ENCODE results near the gene POLR2J2. TPM values are rescaled to one million over a fixed set of nuclear protein-coding genes. Genes with fewer than 3 reads are reported as not detected.
"Not testable (repeated sequence)": the region's sequence is repeated elsewhere in the genome, so short reads cannot be mapped to it uniquely, and the experiment has no call there.

The POLR2J2 gene
- total and polyA plus RNA-seq, 12 donors, result 0.43 to 8.6 (median 3.3) TPM

DNA sequence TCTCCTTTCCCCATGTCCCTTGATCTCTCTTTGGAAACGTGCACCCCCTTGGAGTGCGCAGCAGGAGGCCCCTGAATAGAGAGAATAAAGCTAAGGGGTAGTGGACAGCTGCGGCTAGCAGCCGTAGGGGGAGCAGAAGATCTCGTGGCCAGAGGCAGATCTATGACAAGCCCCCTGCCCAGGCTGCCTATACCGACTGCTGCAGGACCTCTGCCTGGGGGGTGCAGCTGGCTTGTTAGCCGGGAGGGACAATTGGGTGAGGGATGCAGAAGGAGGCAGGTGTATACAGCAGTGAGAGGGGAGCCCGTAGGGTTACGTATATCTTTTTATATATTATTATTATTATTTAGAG, 469 bp upstream of the POLR2J2 start:
- H3K36me3 ChIP-seq; intact Hi-C loops (cut with DNase I); H3K27me3 ChIP-seq; H3K4me1 ChIP-seq; DNase-seq; H3K9me3 ChIP-seq; H3K27ac ChIP-seq: not testable (repeated sequence)
- peak overlapping the region in 3 of 10 donors; percentile 61 to 65 (median 61) for H3K4me3 ChIP-seq
- WGBS, 2 donors, result no CpG with 5 or more reads among the region's 9 CpGs
- ATAC-seq, result peak in 1 of 8 donors; percentile 9

GRCh38 chr7:102667523-102667922, 3.9 kb downstream of the POLR2J2 start:
- H3K4me1 ChIP-seq; DNase-seq; H3K9me3 ChIP-seq; H3K36me3 ChIP-seq; H3K4me3 ChIP-seq; H3K27ac ChIP-seq; intact Hi-C loops (cut with DNase I); H3K27me3 ChIP-seq: not testable (repeated sequence)
- ATAC-seq, result peak in 4 of 8 donors; percentile 7 to 51 (median 30)
- WGBS, 2 donors, result 80 to 91% methylated on average over 2 to 9 of the region's 14 CpGs

- peak in 4 of 8 donors; percentile 2 to 32 (median 4) for ATAC-seq
- H3K36me3 ChIP-seq; intact Hi-C loops (cut with DNase I); H3K9me3 ChIP-seq; DNase-seq; H3K27ac ChIP-seq; H3K4me3 ChIP-seq; H3K4me1 ChIP-seq; H3K27me3 ChIP-seq: not testable (repeated sequence)
- WGBS, 2 donors, result no CpG with 5 or more reads among the region's 16 CpGs
Measured at GRCh38 chr7:102666850-102667249, 4.6 kb downstream of the POLR2J2 start.

DNA sequence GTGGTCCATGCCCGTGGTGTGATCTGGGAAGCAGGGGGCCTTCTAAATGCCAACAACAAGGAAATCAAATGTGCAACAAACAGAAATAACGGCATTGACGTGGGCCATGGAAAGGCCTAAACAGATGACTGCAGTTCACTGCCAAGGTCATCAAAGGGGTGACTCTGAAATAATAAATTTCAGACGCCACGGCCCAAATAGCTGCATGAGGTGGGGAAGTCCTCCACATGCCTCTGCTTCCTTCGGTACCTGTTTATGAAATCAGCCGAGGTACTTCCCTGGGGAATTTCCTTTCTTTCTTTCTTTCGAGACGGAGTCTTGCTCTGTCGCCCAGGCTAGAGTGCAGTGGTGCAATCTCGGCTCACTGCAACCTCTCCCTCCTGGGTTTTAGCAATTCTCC, 6.7 kb downstream of the POLR2J2 start:
- H3K36me3 ChIP-seq; ATAC-seq; H3K9me3 ChIP-seq; DNase-seq; H3K27me3 ChIP-seq; H3K4me3 ChIP-seq; H3K27ac ChIP-seq; H3K4me1 ChIP-seq; intact Hi-C loops (cut with DNase I): not testable (repeated sequence)
- WGBS, 2 donors, result 76 to 89% methylated on average over 4 of the region's 11 CpGs

- not testable (repeated sequence) for H3K4me1 ChIP-seq
- no CpG with 5 or more reads among the region's 4 CpGs for WGBS, 2 donors
- ATAC-seq, result peak in 5 of 8 donors; percentile 30 to 70 (median 50)
Measured at GRCh38 chr7:102649924-102650323, 21.5 kb downstream of the POLR2J2 start, which contains the start of gene SPDYE2B. TSS of gene SPDYE2B (plus strand) at chr7:102650319. CDS start at chr7:102652349, 2,030 bp downstream.

GRCh38 chr7:102647813-102648212, 23.6 kb downstream of the POLR2J2 start:
- H3K9me3 ChIP-seq; H3K27me3 ChIP-seq; H3K36me3 ChIP-seq; H3K4me1 ChIP-seq; intact Hi-C loops (cut with DNase I); H3K27ac ChIP-seq; DNase-seq; H3K4me3 ChIP-seq: not testable (repeated sequence)
- peak in 2 of 8 donors; percentile 20 to 42 for ATAC-seq
- 96 to 97% methylated on average over 5 of the region's 7 CpGs for WGBS, 2 donors

More at GRCh38 chr7:102649924-102650323, 21.5 kb downstream of the POLR2J2 start, which contains the start of gene SPDYE2B:
- H3K9me3 ChIP-seq; H3K27ac ChIP-seq; H3K27me3 ChIP-seq; intact Hi-C loops (cut with DNase I); DNase-seq; H3K4me3 ChIP-seq; H3K36me3 ChIP-seq: not testable (repeated sequence)

GRCh38 chr7:102643404-102643803, 28.1 kb downstream of the POLR2J2 start:
- H3K9me3 ChIP-seq; H3K4me3 ChIP-seq; H3K4me1 ChIP-seq; intact Hi-C loops (cut with DNase I); H3K36me3 ChIP-seq; H3K27ac ChIP-seq; ATAC-seq; DNase-seq; H3K27me3 ChIP-seq: not testable (repeated sequence)
- WGBS, 2 donors, result no CpG with 5 or more reads among the region's 1 CpG

DNA sequence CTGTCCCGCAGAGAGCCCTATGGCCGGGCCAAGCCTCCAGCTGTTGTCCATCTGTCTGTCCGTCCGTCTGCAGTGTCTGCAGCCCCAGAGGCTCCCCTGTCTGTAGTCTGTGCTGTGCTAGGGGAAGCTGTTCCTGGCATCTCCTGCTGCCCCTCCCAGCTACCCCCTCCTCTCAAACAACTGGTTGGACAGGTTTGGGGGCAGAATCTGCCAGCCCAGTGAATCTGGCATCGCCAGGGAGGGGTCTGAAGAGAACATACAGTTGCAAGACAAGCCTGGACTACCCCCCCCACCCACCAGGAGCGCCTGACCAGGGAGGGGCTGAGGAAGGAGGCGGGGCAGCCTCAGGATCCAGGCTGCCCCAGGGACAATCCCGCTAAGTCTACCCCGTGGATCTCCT, 28.8 kb downstream of the POLR2J2 start, which contains the start of gene UPK3BL1:
Gene UPK3BL1 (minus strand): TSS at position 101 of the 400 bp plus-strand sequence. CDS start 50 bp downstream, at position 51.
- DNase-seq; H3K4me1 ChIP-seq; H3K9me3 ChIP-seq; H3K4me3 ChIP-seq; H3K27me3 ChIP-seq; intact Hi-C loops (cut with DNase I); H3K36me3 ChIP-seq; H3K27ac ChIP-seq: not testable (repeated sequence)
- peak in 6 of 8 donors; percentile 9 to 36 (median 26) for ATAC-seq
- whole genome bisulfite sequencing, 2 donors, result no CpG with 5 or more reads among the region's 9 CpGs

GRCh38 chr7:102638848-102639247, 32.6 kb downstream of the POLR2J2 start:
- intact Hi-C loops (cut with DNase I); H3K27ac ChIP-seq; H3K27me3 ChIP-seq; H3K36me3 ChIP-seq; H3K9me3 ChIP-seq; H3K4me3 ChIP-seq; H3K4me1 ChIP-seq: not testable (repeated sequence)
- peak in 1 of 2 donors; percentile 17 for DNase-seq
- ATAC-seq, result peak in 4 of 8 donors; percentile 1 to 15 (median 7)
- 90 to 92% methylated on average over 6 to 7 of the region's 11 CpGs for WGBS, 2 donors

DNA sequence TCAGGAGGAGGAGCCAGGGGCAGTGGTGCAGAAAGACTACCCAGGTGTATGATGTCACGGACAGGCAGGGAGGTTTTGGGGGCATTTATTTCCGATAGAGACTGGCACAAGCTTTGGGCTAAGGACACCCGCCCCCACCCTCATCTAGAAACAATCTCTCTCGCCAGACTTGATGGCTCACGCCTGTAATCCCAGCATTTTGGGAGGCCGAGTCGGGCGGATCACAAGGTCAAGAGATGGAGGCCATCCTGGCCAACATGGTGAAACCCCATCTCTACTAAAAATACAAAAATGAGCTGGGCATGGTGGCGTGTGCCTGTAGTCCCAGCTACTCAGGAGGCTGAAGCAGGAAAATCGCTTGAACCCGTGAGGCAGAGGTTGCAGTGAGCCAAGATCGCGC, 34.5 kb downstream of the POLR2J2 start:
- H3K27ac ChIP-seq; H3K9me3 ChIP-seq; ATAC-seq; H3K4me3 ChIP-seq; H3K4me1 ChIP-seq; H3K27me3 ChIP-seq; H3K36me3 ChIP-seq; intact Hi-C loops (cut with DNase I): not testable (repeated sequence)
- 84 to 91% methylated on average over 8 of the region's 13 CpGs for WGBS, 2 donors
- peak in 1 of 2 donors; percentile 6 for DNase-seq

DNA sequence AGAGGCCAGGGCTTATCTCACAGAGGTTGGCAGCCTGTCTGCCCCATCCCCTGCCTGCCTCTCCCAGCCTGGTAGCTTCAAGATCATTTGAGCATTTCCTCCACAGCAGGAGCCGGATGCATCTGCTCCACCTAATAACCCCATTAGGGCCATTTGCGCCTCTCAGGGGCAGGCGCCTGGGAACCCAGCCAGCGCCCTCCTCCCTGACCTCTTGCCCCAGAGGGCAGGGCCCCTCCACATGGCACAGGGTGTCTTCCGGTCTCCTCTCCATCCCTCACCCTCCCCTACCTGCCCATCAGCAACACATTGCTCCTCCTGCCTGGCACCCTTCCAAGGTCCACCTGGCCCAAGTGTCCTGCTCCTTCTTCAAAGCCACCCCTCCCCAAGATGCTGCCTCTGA, 36.1 kb downstream of the POLR2J2 start:
- H3K4me3 ChIP-seq; H3K27ac ChIP-seq; intact Hi-C loops (cut with DNase I); H3K4me1 ChIP-seq; DNase-seq; H3K36me3 ChIP-seq; H3K27me3 ChIP-seq; H3K9me3 ChIP-seq: not testable (repeated sequence)
- peak in 7 of 8 donors; percentile 16 to 47 (median 18) for ATAC-seq
- WGBS, 2 donors, result 100% methylated on average over 2 of the region's 5 CpGs; no CpG with 5 or more reads in 1 of the 2 donors

GRCh38 chr7:102634299-102634698, 37.2 kb downstream of the POLR2J2 start:
- intact Hi-C loops (cut with DNase I); H3K27me3 ChIP-seq; H3K4me1 ChIP-seq; H3K4me3 ChIP-seq; DNase-seq; H3K9me3 ChIP-seq; H3K27ac ChIP-seq; H3K36me3 ChIP-seq: not testable (repeated sequence)
- WGBS, 2 donors, result 72 to 75% methylated on average over 2 of the region's 6 CpGs
- peak in 1 of 8 donors; percentile 9 for ATAC-seq

Data from heart right ventricle (tissue), 16 donors.